T-helper 1 cell treated with Interleukin-12 subunit alpha and Interleukin-12 subunit beta and Interleukin-4 antibody, amounts not matched to agents 30 μg/mL and 1 μg/mL, for 36 hours (primary cell): ENCODE measurements around the gene PPP1R1A.
A peak's percentile ranks its signal among the peaks of the same experiment; 100 is the strongest.

Experiments used
- H3K27ac Mint-ChIP-seq: one replicate; pipeline ENCODE4 v1.8.0; 2021; ENCODE audit warnings: mild to moderate bottlenecking, mixed read lengths
- H3K27me3 Mint-ChIP-seq: one replicate; pipeline ENCODE4 v1.8.0; 2021; ENCODE audit warnings: low read depth, mixed read lengths
- H3K36me3 Mint-ChIP-seq: one replicate; pipeline ENCODE4 v1.8.0; 2021; ENCODE audit warnings: low read depth, mixed read lengths
- H3K4me1 Mint-ChIP-seq: one replicate; pipeline ENCODE4 v1.8.0; 2021; ENCODE audit warnings: low read depth, mixed read lengths
- H3K4me3 Mint-ChIP-seq: one replicate; pipeline ENCODE4 v1.8.0; 2021; ENCODE audit warnings: mild to moderate bottlenecking, moderate library complexity, mixed read lengths
- H3K9me3 Mint-ChIP-seq: one replicate; pipeline ENCODE4 v1.8.0; 2021; ENCODE audit warnings: mixed read lengths

PPP1R1A gene

DNA sequence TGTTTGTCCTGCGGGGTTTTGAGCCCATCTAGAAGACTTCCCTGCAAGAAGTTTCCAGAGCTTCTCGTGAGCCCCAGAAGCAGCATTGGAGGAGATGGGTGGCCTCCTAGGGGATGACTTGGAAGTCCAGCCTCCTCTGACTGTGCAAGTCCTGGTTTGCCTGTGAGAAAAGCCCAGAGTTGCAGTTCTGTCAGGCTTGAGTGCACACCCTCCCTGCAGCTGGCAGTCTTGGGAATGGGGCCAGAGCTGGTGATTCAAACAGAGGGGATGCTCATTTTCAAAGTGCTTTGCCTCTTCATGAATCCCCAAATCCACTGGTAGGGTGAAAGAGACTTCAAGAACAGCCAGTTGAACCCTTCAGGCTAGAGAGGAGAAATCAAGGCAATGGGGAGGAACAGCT, 3.9 kb upstream of the PPP1R1A start:
- Mint-ChIP-seq H3K27ac (no peak overlapping the region), H3K4me3 (no peak overlapping the region), H3K27me3 (peaks cover 48% of the 10 kb centered on the region), H3K36me3 (no peaks in the 10 kb centered on the region), H3K9me3 (no peaks in the 10 kb centered on the region), H3K4me1 (peaks cover 4% of the 10 kb centered on the region)

DNA sequence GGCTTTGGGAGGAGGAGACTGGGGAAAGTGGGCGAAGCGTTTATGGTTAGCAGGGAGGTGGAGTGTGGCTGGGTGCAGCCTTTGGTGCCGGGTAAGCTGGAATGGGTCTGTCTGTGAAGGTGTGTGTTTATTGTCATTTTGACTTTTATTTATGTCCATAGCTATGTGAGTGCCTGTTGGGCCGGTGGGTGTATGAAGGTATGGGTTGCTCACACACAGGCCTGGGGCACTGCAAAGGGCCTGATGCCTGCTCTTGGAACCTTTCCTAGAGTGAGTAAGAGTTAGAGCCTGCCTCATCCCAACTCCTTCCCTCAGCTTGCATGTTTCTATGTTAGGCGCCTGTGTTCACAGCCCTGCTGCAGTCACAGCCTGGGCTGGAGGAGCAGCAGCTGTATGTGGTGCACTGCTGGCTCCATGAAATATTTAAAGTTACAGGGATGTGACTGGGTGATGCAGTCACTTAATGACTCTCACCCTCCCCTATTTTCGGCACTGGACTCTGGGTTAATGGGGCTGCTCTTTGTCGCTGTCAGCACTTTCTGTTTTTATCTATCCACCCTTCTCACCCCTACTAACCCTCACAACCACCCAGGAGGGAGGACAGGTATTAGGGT, 2.6 kb upstream of the PPP1R1A start:
- Mint-ChIP-seq H3K27ac (no peak overlapping the region), H3K9me3 (no peaks in the 10 kb centered on the region), H3K27me3 (peaks cover 52% of the 10 kb centered on the region), H3K4me1 (peaks cover 2% of the 10 kb centered on the region), H3K4me3 (no peak overlapping the region), H3K36me3 (no peaks in the 10 kb centered on the region)

DNA sequence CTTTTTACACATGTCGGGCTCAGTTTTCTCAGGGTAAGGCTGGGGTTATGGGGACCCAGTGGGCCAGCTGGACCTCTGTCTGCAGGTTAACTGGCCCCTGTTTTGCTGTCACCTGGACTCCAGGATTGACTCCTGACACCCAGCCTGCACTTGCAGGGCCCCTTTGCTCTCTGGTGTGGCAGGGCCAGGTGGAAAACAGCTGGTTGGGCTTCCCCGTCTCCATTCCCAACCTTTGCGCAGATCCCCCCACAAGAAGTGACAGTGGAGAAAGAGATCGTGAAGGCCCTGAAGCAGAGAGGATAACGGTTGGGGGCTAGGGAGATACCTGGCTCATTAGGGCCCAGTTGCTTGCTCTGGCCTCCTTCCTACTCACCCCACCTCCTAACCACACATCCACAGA, 1.5 kb upstream of the PPP1R1A start:
- no peaks in the 10 kb centered on the region for H3K36me3 Mint-ChIP-seq
- H3K27me3 Mint-ChIP-seq, result peaks cover 64% of the 10 kb centered on the region
- no peak overlapping the region for H3K4me3 Mint-ChIP-seq
- peaks cover 2% of the 10 kb centered on the region for H3K4me1 Mint-ChIP-seq
- H3K9me3 Mint-ChIP-seq, result no peaks in the 10 kb centered on the region
- H3K27ac Mint-ChIP-seq, result no peak overlapping the region

DNA sequence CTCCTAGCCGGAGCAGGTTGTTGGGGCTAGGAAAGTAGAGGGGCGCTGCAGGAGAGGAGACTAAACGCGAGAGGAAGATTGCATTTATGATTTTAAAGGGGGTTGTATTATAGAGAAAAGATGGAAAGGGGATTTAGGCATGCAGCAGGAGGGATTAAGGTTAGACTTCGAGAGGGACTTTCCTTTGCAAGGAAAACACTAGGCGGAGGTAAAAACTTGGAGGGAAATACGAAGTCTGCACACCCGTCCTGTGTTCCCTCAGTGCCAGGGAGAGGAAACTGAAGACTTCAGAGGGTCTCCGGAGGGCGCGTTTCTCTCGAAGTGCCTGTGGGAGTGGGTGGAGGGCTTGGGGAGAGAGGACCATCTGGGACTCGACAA, 420 bp upstream of the PPP1R1A start:
- H3K27me3 Mint-ChIP-seq, result peaks cover 74% of the 10 kb centered on the region
- H3K27ac Mint-ChIP-seq, result no peak overlapping the region
- no peaks in the 10 kb centered on the region for H3K9me3 Mint-ChIP-seq

DNA sequence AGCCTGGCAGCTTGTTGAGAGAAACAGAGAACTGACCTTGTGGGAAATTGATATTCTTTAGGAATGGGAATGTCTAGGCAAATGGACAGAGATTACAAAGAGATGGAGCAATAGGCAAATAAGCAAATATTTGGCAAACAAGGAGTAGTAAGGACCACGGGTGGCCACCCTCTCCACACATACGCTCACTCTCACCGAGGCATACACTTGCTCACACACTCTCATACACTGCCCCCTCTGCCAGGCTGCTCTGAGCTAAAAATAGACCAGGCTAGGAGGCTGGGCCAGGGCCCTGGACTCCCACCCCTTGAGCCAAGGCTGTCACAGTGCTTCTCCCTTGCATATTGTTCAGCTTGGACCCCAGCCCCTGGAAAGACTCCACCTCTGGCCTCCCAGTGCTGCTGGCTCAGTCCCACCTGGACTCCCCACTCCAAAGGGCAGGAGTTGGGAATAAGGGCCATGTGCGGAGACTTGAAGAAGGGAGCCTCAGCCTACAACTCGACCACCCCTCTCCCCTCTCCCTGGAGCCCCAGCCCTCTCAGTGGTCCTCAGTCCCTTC, 1.1 kb downstream of the PPP1R1A start:
- H3K27me3 Mint-ChIP-seq, result peaks cover 80% of the 10 kb centered on the region
- no peaks in the 10 kb centered on the region for H3K36me3 Mint-ChIP-seq
- peaks cover 2% of the 10 kb centered on the region for H3K4me1 Mint-ChIP-seq
- no peak overlapping the region for H3K27ac Mint-ChIP-seq
- H3K9me3 Mint-ChIP-seq, result no peaks in the 10 kb centered on the region
- no peak overlapping the region for H3K4me3 Mint-ChIP-seq

More for the DNA sequence above, 420 bp upstream of the PPP1R1A start:
- Mint-ChIP-seq H3K4me1 (peaks cover 2% of the 10 kb centered on the region), H3K4me3 (peak overlapping the region; percentile 38), H3K36me3 (no peaks in the 10 kb centered on the region)

DNA sequence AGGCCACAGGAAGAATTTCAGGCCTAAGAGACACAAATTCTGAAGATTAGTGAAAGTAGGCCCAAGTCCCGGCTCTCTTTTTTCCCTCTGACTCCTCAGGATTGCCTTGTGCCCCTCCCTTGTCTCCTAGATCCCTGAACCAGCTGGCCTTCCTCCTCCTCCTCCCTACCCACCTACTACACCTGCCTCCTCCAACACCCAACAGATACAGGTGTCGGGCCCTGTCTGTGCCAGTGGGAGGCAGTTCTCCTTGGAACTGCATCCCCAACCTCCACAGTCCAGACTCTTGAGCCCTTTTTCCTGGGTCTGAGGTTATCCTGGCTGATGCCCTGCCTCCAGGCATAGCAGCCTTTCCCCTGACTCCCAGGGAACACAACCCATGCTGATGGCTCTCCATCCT, 1.8 kb downstream of the PPP1R1A start:
- Mint-ChIP-seq H3K27me3 (peaks cover 77% of the 10 kb centered on the region), H3K4me1 (peaks cover 2% of the 10 kb centered on the region)

DNA sequence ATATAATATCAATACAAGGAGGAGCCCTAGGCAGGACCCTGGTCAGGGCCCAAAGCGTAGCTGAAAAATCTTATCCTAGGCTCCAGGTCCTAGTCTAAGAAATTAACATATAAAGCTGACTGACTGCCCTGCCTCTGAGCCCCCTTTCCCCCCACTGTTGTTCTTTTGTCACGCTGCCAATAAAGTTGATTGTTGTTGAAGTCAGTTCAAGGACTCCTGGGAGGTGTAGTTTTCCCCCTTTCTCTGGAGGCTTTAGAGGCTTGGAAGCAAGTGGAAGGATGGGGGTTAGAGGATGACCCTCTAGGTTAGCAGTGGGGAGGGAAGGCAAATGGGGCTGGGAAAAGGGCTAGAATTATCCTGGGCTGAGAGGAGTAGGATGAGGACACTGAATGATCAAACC, 3.2 kb downstream of the PPP1R1A start:
- peaks cover 2% of the 10 kb centered on the region for H3K4me1 Mint-ChIP-seq
- no peaks in the 10 kb centered on the region for H3K9me3 Mint-ChIP-seq
- H3K27ac Mint-ChIP-seq, result no peak overlapping the region
- H3K36me3 Mint-ChIP-seq, result no peaks in the 10 kb centered on the region
- H3K4me3 Mint-ChIP-seq, result no peak overlapping the region
- H3K27me3 Mint-ChIP-seq, result peaks cover 65% of the 10 kb centered on the region

More for the DNA sequence above, 1.8 kb downstream of the PPP1R1A start:
- no peak overlapping the region for H3K27ac Mint-ChIP-seq
- no peak overlapping the region for H3K4me3 Mint-ChIP-seq
- H3K36me3 Mint-ChIP-seq, result no peaks in the 10 kb centered on the region
- H3K9me3 Mint-ChIP-seq, result no peaks in the 10 kb centered on the region

DNA sequence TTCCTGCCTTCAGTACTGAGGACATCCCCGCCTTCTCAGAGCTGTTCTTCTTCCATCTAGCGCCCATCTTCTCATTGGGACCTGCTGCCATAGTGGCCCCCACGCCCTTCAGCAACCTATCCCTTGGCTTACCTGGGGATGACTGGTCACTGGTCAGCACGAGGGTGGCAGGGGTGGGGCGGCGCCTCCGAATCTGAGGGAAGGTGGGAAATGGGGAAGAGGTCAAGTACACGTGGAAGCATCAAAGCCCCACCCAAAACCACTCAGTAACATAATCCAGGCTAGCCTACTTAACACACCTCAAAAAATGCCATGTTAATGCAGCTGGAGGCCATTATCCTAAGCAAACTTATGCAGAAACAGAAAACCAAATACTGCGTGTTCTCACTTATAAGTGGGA, 4.3 kb downstream of the PPP1R1A start:
- Mint-ChIP-seq H3K4me3 (no peak overlapping the region), H3K27me3 (peaks cover 54% of the 10 kb centered on the region), H3K4me1 (peaks cover 9% of the 10 kb centered on the region), H3K36me3 (no peaks in the 10 kb centered on the region), H3K27ac (no peak overlapping the region), H3K9me3 (no peaks in the 10 kb centered on the region)

DNA sequence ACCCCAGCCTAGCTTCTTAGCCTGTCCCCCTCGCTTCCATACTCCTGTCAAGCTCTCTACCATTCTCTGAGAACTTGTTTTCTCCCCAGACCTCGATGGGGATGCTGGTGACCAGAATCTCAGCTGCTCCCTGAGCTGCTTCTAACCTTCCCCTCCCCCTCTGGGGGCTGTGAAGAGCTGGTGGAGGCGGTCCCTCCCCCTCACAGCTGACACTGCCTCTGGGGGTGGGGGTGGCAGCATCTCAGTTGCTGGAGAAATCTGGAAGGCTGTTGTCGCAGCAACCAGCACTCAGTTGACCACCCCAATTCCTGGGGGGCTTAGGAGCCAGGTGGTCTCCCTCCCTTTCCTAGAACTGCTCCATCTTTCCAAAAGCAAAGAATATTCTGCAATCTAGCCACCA, 4.7 kb downstream of the PPP1R1A start:
- Mint-ChIP-seq H3K27me3 (peaks cover 50% of the 10 kb centered on the region), H3K27ac (no peak overlapping the region), H3K9me3 (no peaks in the 10 kb centered on the region), H3K4me3 (no peak overlapping the region), H3K36me3 (no peaks in the 10 kb centered on the region), H3K4me1 (peaks cover 8% of the 10 kb centered on the region)

DNA sequence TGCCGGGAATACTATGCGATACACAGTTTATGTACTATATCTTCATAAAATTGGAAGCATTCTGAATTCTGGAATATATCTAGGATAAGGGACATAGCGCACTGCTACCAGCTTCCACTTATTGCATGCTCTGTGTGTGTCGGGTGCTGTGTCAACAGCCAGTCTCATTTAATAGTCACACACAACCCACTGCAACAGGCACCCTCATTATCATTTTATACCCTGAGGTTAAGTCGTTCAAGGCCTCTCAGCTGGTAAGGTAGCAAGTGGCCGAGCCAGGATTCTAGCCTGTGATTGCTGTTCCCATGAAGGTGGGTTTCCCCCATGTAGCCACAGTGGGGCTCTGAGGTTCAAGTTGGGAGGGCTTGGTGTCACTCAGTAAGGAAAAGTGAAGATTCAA, 7.0 kb downstream of the PPP1R1A start:
- peaks cover 30% of the 10 kb centered on the region for H3K27me3 Mint-ChIP-seq
- peaks cover 7% of the 10 kb centered on the region for H3K4me1 Mint-ChIP-seq
- peaks cover 1% of the 10 kb centered on the region for H3K36me3 Mint-ChIP-seq
- no peaks in the 10 kb centered on the region for H3K9me3 Mint-ChIP-seq
- no peak overlapping the region for H3K27ac Mint-ChIP-seq
- H3K4me3 Mint-ChIP-seq, result no peak overlapping the region

DNA sequence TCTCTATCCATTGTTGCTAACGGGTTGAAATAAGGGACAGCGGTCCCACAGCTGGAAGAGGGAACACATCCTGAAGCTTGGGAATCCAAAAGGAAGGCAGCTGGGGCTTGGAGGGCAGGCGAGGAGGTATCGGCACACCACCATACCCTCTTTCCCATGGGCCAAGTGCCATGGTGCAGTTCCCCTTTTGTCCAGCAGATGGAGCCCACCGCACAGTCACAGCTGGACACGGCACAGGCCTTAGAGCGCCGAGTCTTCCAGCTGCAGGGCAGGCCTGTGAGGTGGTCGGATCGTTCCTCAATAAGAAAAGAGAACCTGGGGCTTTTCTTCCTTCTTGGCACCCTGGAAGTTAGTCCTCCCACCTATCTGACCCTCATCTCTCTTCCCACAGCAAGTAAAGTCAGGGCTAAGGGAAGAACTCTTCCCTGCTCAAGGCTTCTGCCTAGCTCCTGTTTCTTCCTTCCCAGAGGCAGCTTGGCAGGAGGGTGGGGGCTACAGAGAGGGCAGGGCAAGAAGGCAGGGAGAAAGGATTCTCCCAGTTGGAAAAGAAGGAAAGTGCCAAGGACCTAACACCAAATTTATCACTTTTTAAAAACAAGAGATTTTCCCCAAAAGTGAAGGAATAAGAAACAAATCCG, 8.6 kb downstream of the PPP1R1A start:
- Mint-ChIP-seq H3K27ac (no peak overlapping the region), H3K9me3 (no peaks in the 10 kb centered on the region), H3K4me3 (no peak overlapping the region), H3K27me3 (peaks cover 15% of the 10 kb centered on the region), H3K4me1 (peaks cover 7% of the 10 kb centered on the region), H3K36me3 (peaks cover 10% of the 10 kb centered on the region)

DNA sequence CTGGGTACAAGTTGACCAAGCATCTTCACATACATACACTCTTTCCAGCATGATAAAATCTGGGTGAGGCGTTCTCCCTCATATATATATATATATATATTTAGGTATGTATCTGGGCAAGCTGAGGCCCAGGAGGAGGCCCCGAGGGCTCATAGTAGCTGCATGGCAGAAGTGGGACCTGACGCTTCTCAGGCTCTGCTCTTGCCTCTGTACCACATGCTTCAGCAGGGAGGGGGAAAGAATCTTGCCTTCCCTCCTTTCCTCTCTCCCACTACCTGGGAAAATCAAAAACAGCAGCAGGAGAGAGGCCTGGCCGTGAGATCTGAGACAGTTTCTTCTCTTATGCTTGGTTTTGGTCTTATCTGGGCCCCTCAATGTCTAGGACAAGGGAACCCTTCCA, 9.2 kb downstream of the PPP1R1A start:
- Mint-ChIP-seq H3K27ac (no peak overlapping the region), H3K9me3 (no peaks in the 10 kb centered on the region), H3K36me3 (peaks cover 11% of the 10 kb centered on the region), H3K4me3 (no peak overlapping the region), H3K4me1 (peaks cover 7% of the 10 kb centered on the region), H3K27me3 (peaks cover 9% of the 10 kb centered on the region)

DNA sequence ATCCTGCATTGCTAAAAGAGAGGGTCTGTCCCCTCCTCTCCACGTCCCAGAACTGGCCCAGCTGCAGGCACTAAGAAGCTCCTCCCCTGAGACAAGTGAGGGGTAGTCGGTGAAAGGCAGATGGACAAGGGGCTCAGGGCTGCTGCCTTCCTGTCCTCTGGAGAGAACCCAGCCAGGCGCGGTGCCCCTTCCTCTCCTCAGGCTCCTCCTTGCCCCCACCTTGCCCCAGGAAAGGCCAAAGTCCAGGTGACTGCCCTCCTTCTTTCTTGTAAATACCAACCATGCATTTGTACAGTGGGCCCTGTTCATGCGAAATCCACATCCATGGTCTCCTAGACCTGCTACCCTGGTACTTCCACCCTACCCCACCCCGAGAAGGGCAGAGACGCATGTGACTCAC, 9.7 kb downstream of the PPP1R1A start:
- peaks cover 14% of the 10 kb centered on the region for H3K36me3 Mint-ChIP-seq
- H3K4me3 Mint-ChIP-seq, result no peak overlapping the region
- H3K27me3 Mint-ChIP-seq, result peaks cover 6% of the 10 kb centered on the region
- H3K4me1 Mint-ChIP-seq, result peaks cover 7% of the 10 kb centered on the region
- no peaks in the 10 kb centered on the region for H3K9me3 Mint-ChIP-seq
- no peak overlapping the region for H3K27ac Mint-ChIP-seq

DNA sequence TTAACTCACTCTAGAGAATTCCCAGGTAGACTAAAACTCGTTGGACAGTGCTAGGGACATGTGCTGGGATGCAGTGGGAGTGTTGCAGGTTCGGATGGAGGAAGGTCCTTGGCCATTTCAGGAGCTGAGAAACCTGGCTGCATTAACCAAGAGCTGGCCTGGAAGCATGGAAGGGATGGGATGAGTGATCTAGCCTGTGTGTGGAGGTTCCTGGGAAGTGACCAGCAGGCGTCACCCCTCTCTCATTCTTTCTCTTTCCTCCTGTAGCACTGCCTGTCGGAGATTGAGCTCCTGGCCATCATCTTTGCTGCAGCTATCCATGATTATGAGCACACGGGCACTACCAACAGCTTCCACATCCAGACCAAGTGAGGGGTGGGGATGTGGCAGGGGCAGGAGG, 15.6 kb downstream of the PPP1R1A start:
- Mint-ChIP-seq H3K4me3 (no peak overlapping the region), H3K27ac (no peak overlapping the region), H3K27me3 (no peaks in the 10 kb centered on the region), H3K4me1 (no peaks in the 10 kb centered on the region), H3K36me3 (peaks cover 45% of the 10 kb centered on the region), H3K9me3 (no peaks in the 10 kb centered on the region)
